ENCODE measurements around the gene PIK3C2G. TPM values are rescaled to one million over a fixed set of nuclear protein-coding genes. Genes with fewer than 3 reads are reported as not detected.

The PIK3C2G gene
- polyA plus RNA-seq, 1 of the 3 experiments (the other 2 are of a cell fraction), result 0.02 TPM

DNA sequence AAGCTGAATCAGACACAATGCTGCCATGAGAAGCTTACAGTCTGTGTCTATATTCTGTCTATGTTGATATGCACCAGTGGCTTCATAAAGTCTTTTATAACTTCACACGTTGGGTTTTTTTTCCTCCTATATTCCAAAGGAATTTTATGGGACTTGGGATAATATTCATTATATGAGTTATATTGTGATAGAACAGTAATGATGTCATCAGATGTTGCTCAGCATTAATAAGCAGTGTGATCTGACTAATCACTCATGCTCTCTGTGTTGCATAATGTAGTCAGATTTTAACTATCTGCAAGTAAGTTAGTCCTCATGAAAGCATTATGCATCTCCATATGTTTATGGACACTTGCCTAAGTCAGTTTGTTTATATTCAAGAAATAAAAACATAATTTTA, 316.9 kb downstream of the PIK3C2G start:
- POLR2A ChIA-PET, result no interaction called here
- Histone ChIP-seq H3K27ac (ENCODE audit: low read depth in 2 of 2, low read length in 1 of 2) (no peak overlapping the region), H3F3A (replicated peaks; ENCODE audit: insufficient read depth) (peaks cover 5% of the 10 kb centered on the region), H4K20me1 (ENCODE audit: insufficient read depth) (no peaks in the 10 kb centered on the region), H3K79me2 (ENCODE audit: insufficient read depth) (no peaks in the 10 kb centered on the region), H3K27me3 (ENCODE audit: insufficient read depth) (no peaks in the 10 kb centered on the region), H3K9ac (no peak overlapping the region), H3K9me3 (no peaks in the 10 kb centered on the region), H3K4me2 (no peak overlapping the region), H3K4me3 (ENCODE audit: low read depth in 2 of 2, low read length in 1 of 2) (no peak overlapping the region), H3K4me1 (ENCODE audit: control insufficient read depth in 1 of 2, insufficient read depth in 2 of 2, low read depth in 1 of 2, low read length in 1 of 2) (no peaks in the 10 kb centered on the region), H2AFZ (ENCODE audit: low read depth) (no peak overlapping the region), H3K36me3 (replicated peaks in 1 of 2; ENCODE audit: control insufficient read depth in 1 of 2, insufficient read depth in 2 of 2, low read length in 1 of 2) (no peaks in the 10 kb centered on the region), H3K9me2 (no peaks in the 10 kb centered on the region)
- CTCF ChIA-PET, result no interaction called here
- DNase-seq, result no peak
- WGBS (ENCODE audit: low lambda C conversion rate), result 14% methylated on average over 1 of the region's 1 CpG
- TF ChIP-seq POLR2AphosphoS5 (IDR thresholded peaks at IDR 0.05; ENCODE audit: low read depth, low read length), result no peak
- no peak for TF ChIP-seq TCF12 (IDR thresholded peaks at IDR 0.05)
- TF ChIP-seq GATA2 (CRISPR knock-in tag; IDR thresholded peaks at IDR 0.05), result no peak
- TF ChIP-seq, protein P1, sequence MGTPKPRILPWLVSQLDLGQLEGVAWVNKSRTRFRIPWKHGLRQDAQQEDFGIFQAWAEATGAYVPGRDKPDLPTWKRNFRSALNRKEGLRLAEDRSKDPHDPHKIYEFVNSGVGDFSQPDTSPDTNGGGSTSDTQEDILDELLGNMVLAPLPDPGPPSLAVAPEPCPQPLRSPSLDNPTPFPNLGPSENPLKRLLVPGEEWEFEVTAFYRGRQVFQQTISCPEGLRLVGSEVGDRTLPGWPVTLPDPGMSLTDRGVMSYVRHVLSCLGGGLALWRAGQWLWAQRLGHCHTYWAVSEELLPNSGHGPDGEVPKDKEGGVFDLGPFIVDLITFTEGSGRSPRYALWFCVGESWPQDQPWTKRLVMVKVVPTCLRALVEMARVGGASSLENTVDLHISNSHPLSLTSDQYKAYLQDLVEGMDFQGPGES (IDR thresholded peaks at IDR 0.05; ENCODE audit: low read depth, low read length), result no peak
- TF ChIP-seq, protein P2, sequence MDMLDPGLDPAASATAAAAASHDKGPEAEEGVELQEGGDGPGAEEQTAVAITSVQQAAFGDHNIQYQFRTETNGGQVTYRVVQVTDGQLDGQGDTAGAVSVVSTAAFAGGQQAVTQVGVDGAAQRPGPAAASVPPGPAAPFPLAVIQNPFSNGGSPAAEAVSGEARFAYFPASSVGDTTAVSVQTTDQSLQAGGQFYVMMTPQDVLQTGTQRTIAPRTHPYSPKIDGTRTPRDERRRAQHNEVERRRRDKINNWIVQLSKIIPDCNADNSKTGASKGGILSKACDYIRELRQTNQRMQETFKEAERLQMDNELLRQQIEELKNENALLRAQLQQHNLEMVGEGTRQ (IDR thresholded peaks at IDR 0.05; ENCODE audit: borderline replicate concordance, low read depth, low read length), result no peak
- TF ChIP-seq NFIC (IDR thresholded peaks at IDR 0.05; ENCODE audit: borderline replicate concordance), result no peak
- no peak for TF ChIP-seq RCOR1 (IDR thresholded peaks at IDR 0.05; ENCODE audit: low read length)
- TF ChIP-seq FOSL2 (IDR thresholded peaks at IDR 0.05; ENCODE audit: borderline replicate concordance, low read depth), result no peak
- TF ChIP-seq PBX3 (IDR thresholded peaks at IDR 0.05), result no peak
- TF ChIP-seq FOXJ3 (CRISPR knock-in tag; IDR thresholded peaks at IDR 0.05), result no peak

- peaks cover 5% of the 10 kb centered on the region for H3F3A ChIP-seq (replicated peaks; ENCODE audit: insufficient read depth)
- WGBS (ENCODE audit: low lambda C conversion rate), result 39% methylated on average over 3 of the region's 3 CpGs
- ChIA-PET POLR2A (no interaction called here), CTCF (no interaction called here)
- H3K4me1 ChIP-seq (ENCODE audit: control insufficient read depth in 1 of 2, insufficient read depth in 2 of 2, low read depth in 1 of 2, low read length in 1 of 2), result no peaks in the 10 kb centered on the region
- H3K27ac ChIP-seq (ENCODE audit: low read depth in 2 of 2, low read length in 1 of 2), result no peak overlapping the region
- H3K27me3 ChIP-seq (ENCODE audit: insufficient read depth), result no peaks in the 10 kb centered on the region
- no peak overlapping the region for H3K9ac ChIP-seq
- no peak for TF ChIP-seq GATA2 (CRISPR knock-in tag; IDR thresholded peaks at IDR 0.05)
- no peak for TF ChIP-seq MXI1 (IDR thresholded peaks at IDR 0.05; ENCODE audit: low read depth, low read length)
- TF ChIP-seq, protein P3, sequence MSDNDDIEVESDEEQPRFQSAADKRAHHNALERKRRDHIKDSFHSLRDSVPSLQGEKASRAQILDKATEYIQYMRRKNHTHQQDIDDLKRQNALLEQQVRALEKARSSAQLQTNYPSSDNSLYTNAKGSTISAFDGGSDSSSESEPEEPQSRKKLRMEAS (IDR thresholded peaks at IDR 0.05; ENCODE audit: low read depth), result no peak
- no peak for TF ChIP-seq TEAD4 (IDR thresholded peaks at IDR 0.05; ENCODE audit: borderline replicate concordance, insufficient read depth)
- no peak for TF ChIP-seq TCF12 (IDR thresholded peaks at IDR 0.05)
- no peak for TF ChIP-seq RFX5 (IDR thresholded peaks at IDR 0.05; ENCODE audit: low read length)
- TF ChIP-seq, protein P4, sequence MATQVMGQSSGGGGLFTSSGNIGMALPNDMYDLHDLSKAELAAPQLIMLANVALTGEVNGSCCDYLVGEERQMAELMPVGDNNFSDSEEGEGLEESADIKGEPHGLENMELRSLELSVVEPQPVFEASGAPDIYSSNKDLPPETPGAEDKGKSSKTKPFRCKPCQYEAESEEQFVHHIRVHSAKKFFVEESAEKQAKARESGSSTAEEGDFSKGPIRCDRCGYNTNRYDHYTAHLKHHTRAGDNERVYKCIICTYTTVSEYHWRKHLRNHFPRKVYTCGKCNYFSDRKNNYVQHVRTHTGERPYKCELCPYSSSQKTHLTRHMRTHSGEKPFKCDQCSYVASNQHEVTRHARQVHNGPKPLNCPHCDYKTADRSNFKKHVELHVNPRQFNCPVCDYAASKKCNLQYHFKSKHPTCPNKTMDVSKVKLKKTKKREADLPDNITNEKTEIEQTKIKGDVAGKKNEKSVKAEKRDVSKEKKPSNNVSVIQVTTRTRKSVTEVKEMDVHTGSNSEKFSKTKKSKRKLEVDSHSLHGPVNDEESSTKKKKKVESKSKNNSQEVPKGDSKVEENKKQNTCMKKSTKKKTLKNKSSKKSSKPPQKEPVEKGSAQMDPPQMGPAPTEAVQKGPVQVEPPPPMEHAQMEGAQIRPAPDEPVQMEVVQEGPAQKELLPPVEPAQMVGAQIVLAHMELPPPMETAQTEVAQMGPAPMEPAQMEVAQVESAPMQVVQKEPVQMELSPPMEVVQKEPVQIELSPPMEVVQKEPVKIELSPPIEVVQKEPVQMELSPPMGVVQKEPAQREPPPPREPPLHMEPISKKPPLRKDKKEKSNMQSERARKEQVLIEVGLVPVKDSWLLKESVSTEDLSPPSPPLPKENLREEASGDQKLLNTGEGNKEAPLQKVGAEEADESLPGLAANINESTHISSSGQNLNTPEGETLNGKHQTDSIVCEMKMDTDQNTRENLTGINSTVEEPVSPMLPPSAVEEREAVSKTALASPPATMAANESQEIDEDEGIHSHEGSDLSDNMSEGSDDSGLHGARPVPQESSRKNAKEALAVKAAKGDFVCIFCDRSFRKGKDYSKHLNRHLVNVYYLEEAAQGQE (IDR thresholded peaks at IDR 0.05; ENCODE audit: low read depth, low read length), result no peak
- TF ChIP-seq CHD2 (IDR thresholded peaks at IDR 0.05; ENCODE audit: low read length, partially characterized antibody), result no peak
- H3K4me3 ChIP-seq (ENCODE audit: low read depth in 2 of 2, low read length in 1 of 2), result no peak overlapping the region
- H3K79me2 ChIP-seq (ENCODE audit: insufficient read depth), result no peaks in the 10 kb centered on the region
- H2AFZ ChIP-seq (ENCODE audit: low read depth), result no peak overlapping the region
- no peaks in the 10 kb centered on the region for H3K36me3 ChIP-seq (replicated peaks in 1 of 2; ENCODE audit: control insufficient read depth in 1 of 2, insufficient read depth in 2 of 2, low read length in 1 of 2)
- no peak for DNase-seq
- no peaks in the 10 kb centered on the region for H3K9me2 ChIP-seq
- H4K20me1 ChIP-seq (ENCODE audit: insufficient read depth), result no peaks in the 10 kb centered on the region
- no peak overlapping the region for H3K4me2 ChIP-seq
- no peaks in the 10 kb centered on the region for H3K9me3 ChIP-seq
Observed at GRCh38 chr12:18580291-18580690, 319.0 kb downstream of the PIK3C2G start.

Measured in SK-N-SH (cell line).